OCI-LY3 (cell line): Measurements from ENCODE around the gene RIMKLA.

Experiments
- H2AFZ ChIP-seq: fragments of 200-600, 300-600 bp; shearing (Covaris generic); 2 replicates; pipeline ENCODE4 v1.6.0; 2014; ENCODE audit warnings: antibody characterized with exemption, low read depth, low read length
- H3K27ac ChIP-seq: fragments of 200-600, 300-600 bp; sonication (generic); 2 replicates; pipeline ENCODE4 v1.5.1; 2014; ENCODE audit warnings: mild to moderate bottlenecking, low read length, moderate library complexity, mixed read lengths
- H3K27me3 ChIP-seq: fragments of 200-600, 300-600 bp; sonication (generic); 2 replicates; pipeline ENCODE4 v1.6.1; 2014; ENCODE audit warnings: low read depth, low read length, mixed read lengths
- H3K36me3 ChIP-seq: fragments of 200-600, 300-600 bp; sonication (generic); replicated peaks from 2 replicates; pipeline ENCODE3; 2014; ENCODE audit warnings: low read depth, low read length, mixed read lengths
- H3K4me1 ChIP-seq: fragments of 300-600, 200-600 bp; sonication (generic); 2 replicates; pipeline ENCODE4 v1.6.1; 2014; ENCODE audit warnings: low read length, mixed read lengths
- H3K4me2 ChIP-seq: fragments of 200-600, 300-600 bp; sonication (generic); 2 replicates; pipeline ENCODE4 v1.6.1; 2014; ENCODE audit warnings: low read length, mixed read lengths
- H3K4me3 ChIP-seq: fragments of 300-600, 200-600 bp; sonication (generic); 2 replicates; pipeline ENCODE4 v1.5.1; 2014; ENCODE audit warnings: antibody characterized with exemption, mild to moderate bottlenecking, low read length, moderate library complexity
- H3K79me2 ChIP-seq: fragments of 300-600, 200-600 bp; shearing (Covaris generic); 2 replicates; pipeline ENCODE4 v1.6.1; 2014; ENCODE audit warnings: mild to moderate bottlenecking, low read length, mixed read lengths
- H3K9ac ChIP-seq: fragments of 300-600, 200-600 bp; shearing (Covaris generic); 2 replicates; pipeline ENCODE4 v1.6.0; 2014; ENCODE audit warnings: mild to moderate bottlenecking, low read length, moderate library complexity
- H3K9me3 ChIP-seq: fragments of 200-600, 300-600 bp; shearing (Covaris generic); 2 replicates; pipeline ENCODE4 v1.6.1; 2014; ENCODE audit warnings: low read length, mixed read lengths; ENCODE audit not compliant: insufficient read depth
- H4K20me1 ChIP-seq: fragments of 200-600, 300-600 bp; sonication (generic); 2 replicates; pipeline ENCODE4 v1.6.1; 2016; ENCODE audit warnings: low read length, mixed read lengths; ENCODE audit not compliant: insufficient read depth
- CTCF ChIP-seq: fragments of 200-600, 300-600 bp; sonication (generic); IDR thresholded peaks from 2 replicates; pipeline ENCODE4 v1.5.1; 2014; ENCODE audit warnings: antibody characterized with exemption, low read length, low read depth
- EZH2phosphoT487 ChIP-seq: fragments of 200-600 bp; shearing (Covaris generic); IDR thresholded peaks from 2 replicates; pipeline ENCODE4 v1.6.1; 2018; ENCODE audit warnings: antibody characterized with exemption, mixed run types, low read depth

RIMKLA gene

GRCh38 chr1:42420911-42421585 lies 40.5 kb downstream of the RIMKLA start:
- Histone ChIP-seq H3K9ac (no peak overlapping the region), H3K79me2 (no peaks in the 10 kb centered on the region), H3K4me2 (no peak overlapping the region), H3K27ac (no peak overlapping the region), H3K36me3 (no peaks in the 10 kb centered on the region), H2AFZ (no peak overlapping the region), H3K27me3 (no peaks in the 10 kb centered on the region), H3K4me3 (no peak overlapping the region), H4K20me1 (no peaks in the 10 kb centered on the region), H3K9me3 (no peaks in the 10 kb centered on the region), H3K4me1 (no peaks in the 10 kb centered on the region)
- no peak for TF ChIP-seq EZH2phosphoT487
- no peak for TF ChIP-seq CTCF

GRCh38 chr1:42422737-42423136 lies 42.1 kb downstream of the RIMKLA start:
- Histone ChIP-seq H3K36me3 (no peaks in the 10 kb centered on the region), H3K27ac (no peak overlapping the region), H2AFZ (no peak overlapping the region), H3K4me1 (no peaks in the 10 kb centered on the region), H3K9me3 (no peaks in the 10 kb centered on the region), H3K79me2 (no peaks in the 10 kb centered on the region), H4K20me1 (no peaks in the 10 kb centered on the region), H3K27me3 (no peaks in the 10 kb centered on the region), H3K9ac (no peak overlapping the region), H3K4me3 (no peak overlapping the region), H3K4me2 (no peak overlapping the region)
- no peak for TF ChIP-seq EZH2phosphoT487
- TF ChIP-seq CTCF: no peak

- Histone ChIP-seq H3K27me3 (no peaks in the 10 kb centered on the region), H3K36me3 (no peaks in the 10 kb centered on the region), H3K9me3 (no peaks in the 10 kb centered on the region), H3K9ac (no peak overlapping the region), H4K20me1 (no peaks in the 10 kb centered on the region), H3K4me1 (no peaks in the 10 kb centered on the region), H2AFZ (no peak overlapping the region), H3K4me2 (no peak overlapping the region), H3K27ac (no peak overlapping the region), H3K4me3 (no peak overlapping the region), H3K79me2 (no peaks in the 10 kb centered on the region)
- TF ChIP-seq CTCF (no peak), EZH2phosphoT487 (no peak)
These were observed 43.1 kb downstream of the RIMKLA start for GRCh38 chr1:42423681-42424080.

GRCh38 chr1:42424201-42424600 lies 43.6 kb downstream of the RIMKLA start:
- H2AFZ ChIP-seq: no peak overlapping the region

More at GRCh38 chr1:42424201-42424600, 43.6 kb downstream of the RIMKLA start:
- H3K27me3 ChIP-seq: no peaks in the 10 kb centered on the region
- H3K9me3 ChIP-seq: no peaks in the 10 kb centered on the region
- no peaks in the 10 kb centered on the region for H4K20me1 ChIP-seq
- no peak overlapping the region for H3K4me2 ChIP-seq
- H3K4me1 ChIP-seq: no peaks in the 10 kb centered on the region
- H3K79me2 ChIP-seq: no peaks in the 10 kb centered on the region
- no peaks in the 10 kb centered on the region for H3K36me3 ChIP-seq
- no peak overlapping the region for H3K9ac ChIP-seq
- TF ChIP-seq EZH2phosphoT487 (no peak), CTCF (no peak)
- no peak overlapping the region for H3K4me3 ChIP-seq
- no peak overlapping the region for H3K27ac ChIP-seq
